Natural killer cell (primary cell): ENCODE measurements around the gene ITPKC. TPM values are rescaled to one million over a fixed set of nuclear protein-coding genes. Genes with fewer than 3 reads are reported as not detected.
A peak's percentile ranks its signal among the peaks of the same experiment; 100 is the strongest.

ENCODE experiments used
- ATAC-seq, 3 donors: fragments of 150-1000 bp in 2 of 3; fragments of 200-7000 bp in 1 of 3; cut with Tn5 transposase; 1 replicate in 1 of 3; 2 replicates in 2 of 3; pipeline ENCODE4 v1.10.0; 2021; ENCODE audit warnings: mild to moderate bottlenecking in 2 of 3, moderate library complexity in 2 of 3
- DNase-seq, 2 donors: peaks; one replicate each; pipeline versions ENCODE4 v3.0.0 to v3.0.0-alpha.2; 2013 to 2021; ENCODE audit warnings: mixed read lengths in 1 of 2
- H3K27ac ChIP-seq: one replicate; pipeline ENCODE4 v1.5.1; 2013; ENCODE audit warnings: mild to moderate bottlenecking, low read length
- H3K27me3 ChIP-seq: one replicate; pipeline ENCODE4 v1.6.1; 2013; ENCODE audit warnings: low read length; ENCODE audit not compliant: control insufficient read depth, insufficient read depth
- H3K36me3 ChIP-seq: one replicate; pipeline ENCODE4 v1.6.1; 2013; ENCODE audit warnings: low read length; ENCODE audit not compliant: control insufficient read depth, insufficient read depth
- H3K4me1 ChIP-seq: one replicate; pipeline ENCODE4 v1.6.1; 2013; ENCODE audit warnings: low read length; ENCODE audit not compliant: control insufficient read depth, insufficient read depth
- H3K4me3 ChIP-seq: one replicate; pipeline ENCODE4 v1.5.1; 2013; ENCODE audit warnings: low read length
- H3K9me3 ChIP-seq: one replicate; pipeline ENCODE4 v1.6.1; 2013; ENCODE audit warnings: low read length; ENCODE audit not compliant: control insufficient read depth, insufficient read depth
- H3K27ac Mint-ChIP-seq, 2 donors: one replicate each; pipeline ENCODE4 v1.8.0; 2022; ENCODE audit warnings: mild to moderate bottlenecking in 2 of 2, mixed read lengths in 2 of 2, moderate library complexity in 1 of 2
- H3K27me3 Mint-ChIP-seq, 2 donors: one replicate each; pipeline ENCODE4 v1.8.0; 2022; ENCODE audit warnings: low read depth in 2 of 2, mixed read lengths in 2 of 2
- H3K36me3 Mint-ChIP-seq: one replicate; pipeline ENCODE4 v1.8.0; 2022; ENCODE audit warnings: mixed read lengths
- H3K4me1 Mint-ChIP-seq, 2 donors: one replicate each; pipeline ENCODE4 v1.8.0; 2022; ENCODE audit warnings: mixed read lengths in 2 of 2
- H3K4me3 Mint-ChIP-seq: one replicate; pipeline ENCODE4 v1.8.0; 2022; ENCODE audit warnings: mild to moderate bottlenecking, moderate library complexity, mixed read lengths
- H3K9me3 Mint-ChIP-seq, 2 donors: one replicate each; pipeline ENCODE4 v1.8.0; 2022; ENCODE audit warnings: mixed read lengths in 2 of 2
- whole genome bisulfite sequencing: methylation state at CpG from one replicate; pipeline ENCODE4 v1.1.7; 2013; ENCODE audit warnings: missing lambda C conversion rate; ENCODE audit not compliant: insufficient coverage; 5-methylcytosine and 5-hydroxymethylcytosine counted together
- intact Hi-C: fragments of 100-400 bp; cut with micrococcal nuclease; formaldehyde crosslinking; loops from one replicate; pipeline ENCODE4 v1.14.2; 2022
- total RNA-seq, 4 donors: library from RNA; stranded (reverse); fragments of 120-200 nt in 1 of 4; gene quantifications; one replicate each; pipeline versions ENCODE4 v1.2.3 to v1.2.4, GENCODE V29; 2013 to 2022
- TF ChIP-seq, protein P1 (sequence below): fragments of 200-600 bp; IDR thresholded peaks from one replicate; pipeline ENCODE4 v1.8.0; 2022; ENCODE audit warnings: antibody characterized with exemption

The ITPKC gene
- total RNA-seq, 3 donors from 2014 or later (not counting 1 experiment from before 2014, with no cell fraction given) = 8.7 to 11.1 (median 11.0) TPM

DNA sequence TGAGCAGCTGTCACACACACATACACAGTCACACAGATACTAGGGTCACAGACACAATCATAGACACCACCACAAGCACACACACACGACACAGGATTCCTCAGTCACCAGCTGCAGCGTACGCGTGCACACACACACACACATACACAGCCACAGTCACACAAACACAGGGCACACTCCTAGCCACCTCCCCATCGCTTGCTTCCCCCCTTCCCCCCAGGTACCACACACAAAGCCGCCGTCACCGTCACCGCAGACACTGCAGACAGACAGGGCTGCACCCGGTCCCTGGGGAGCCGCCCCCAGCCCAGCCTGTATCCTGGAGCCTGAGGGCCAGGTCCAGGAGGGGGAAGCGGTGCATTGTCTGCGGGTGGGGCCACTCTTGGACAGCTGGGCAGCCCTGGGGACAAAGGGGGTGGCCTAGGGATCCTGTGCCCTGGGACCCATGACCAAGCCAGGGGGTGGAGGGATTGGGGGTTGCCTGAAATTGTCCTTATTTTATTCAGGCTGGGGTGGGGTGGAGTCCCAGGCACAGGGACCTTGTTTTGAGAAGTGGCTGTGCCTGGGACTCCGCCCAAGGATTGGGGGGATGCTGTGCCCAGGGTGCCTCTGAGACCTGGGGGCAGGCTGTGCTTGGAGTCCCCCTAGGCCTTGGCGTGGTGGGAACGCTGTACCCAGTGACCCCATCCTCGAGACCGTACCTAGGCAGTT lies 27.4 kb upstream of the ITPKC start:
- Mint-ChIP-seq H3K4me1 (peaks cover 0 to 26% of the 10 kb centered on the region in 2 donors), H3K9me3 (no peaks in the 10 kb centered on the region), H3K27me3 (no peaks in the 10 kb centered on the region), H3K27ac (peak overlapping the region in 1 of 2 donors; percentile 94), H3K36me3 (no peaks in the 10 kb centered on the region), H3K4me3 (peak overlapping the region; percentile 45)
- Histone ChIP-seq H3K4me1 (peaks cover 45% of the 10 kb centered on the region), H3K36me3 (no peaks in the 10 kb centered on the region), H3K27ac (no peak overlapping the region), H3K4me3 (peak overlapping the region; percentile 29), H3K9me3 (no peaks in the 10 kb centered on the region), H3K27me3 (no peaks in the 10 kb centered on the region)
- 73% methylated on average over 18 of the region's 18 CpGs for WGBS
- ATAC-seq (no peak), DNase-seq (peak in 1 of 2 donors; percentile 51)
- intact Hi-C loops = loop anchor here (1.0 to 5.0 kb wide), 4 partner anchors 25 to 638 kb away; partner anchors contain the start of genes ACTMAP, MIA, RAB4B and SNRPA
- TF ChIP-seq, protein P1, sequence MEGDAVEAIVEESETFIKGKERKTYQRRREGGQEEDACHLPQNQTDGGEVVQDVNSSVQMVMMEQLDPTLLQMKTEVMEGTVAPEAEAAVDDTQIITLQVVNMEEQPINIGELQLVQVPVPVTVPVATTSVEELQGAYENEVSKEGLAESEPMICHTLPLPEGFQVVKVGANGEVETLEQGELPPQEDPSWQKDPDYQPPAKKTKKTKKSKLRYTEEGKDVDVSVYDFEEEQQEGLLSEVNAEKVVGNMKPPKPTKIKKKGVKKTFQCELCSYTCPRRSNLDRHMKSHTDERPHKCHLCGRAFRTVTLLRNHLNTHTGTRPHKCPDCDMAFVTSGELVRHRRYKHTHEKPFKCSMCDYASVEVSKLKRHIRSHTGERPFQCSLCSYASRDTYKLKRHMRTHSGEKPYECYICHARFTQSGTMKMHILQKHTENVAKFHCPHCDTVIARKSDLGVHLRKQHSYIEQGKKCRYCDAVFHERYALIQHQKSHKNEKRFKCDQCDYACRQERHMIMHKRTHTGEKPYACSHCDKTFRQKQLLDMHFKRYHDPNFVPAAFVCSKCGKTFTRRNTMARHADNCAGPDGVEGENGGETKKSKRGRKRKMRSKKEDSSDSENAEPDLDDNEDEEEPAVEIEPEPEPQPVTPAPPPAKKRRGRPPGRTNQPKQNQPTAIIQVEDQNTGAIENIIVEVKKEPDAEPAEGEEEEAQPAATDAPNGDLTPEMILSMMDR = no peak

DNA sequence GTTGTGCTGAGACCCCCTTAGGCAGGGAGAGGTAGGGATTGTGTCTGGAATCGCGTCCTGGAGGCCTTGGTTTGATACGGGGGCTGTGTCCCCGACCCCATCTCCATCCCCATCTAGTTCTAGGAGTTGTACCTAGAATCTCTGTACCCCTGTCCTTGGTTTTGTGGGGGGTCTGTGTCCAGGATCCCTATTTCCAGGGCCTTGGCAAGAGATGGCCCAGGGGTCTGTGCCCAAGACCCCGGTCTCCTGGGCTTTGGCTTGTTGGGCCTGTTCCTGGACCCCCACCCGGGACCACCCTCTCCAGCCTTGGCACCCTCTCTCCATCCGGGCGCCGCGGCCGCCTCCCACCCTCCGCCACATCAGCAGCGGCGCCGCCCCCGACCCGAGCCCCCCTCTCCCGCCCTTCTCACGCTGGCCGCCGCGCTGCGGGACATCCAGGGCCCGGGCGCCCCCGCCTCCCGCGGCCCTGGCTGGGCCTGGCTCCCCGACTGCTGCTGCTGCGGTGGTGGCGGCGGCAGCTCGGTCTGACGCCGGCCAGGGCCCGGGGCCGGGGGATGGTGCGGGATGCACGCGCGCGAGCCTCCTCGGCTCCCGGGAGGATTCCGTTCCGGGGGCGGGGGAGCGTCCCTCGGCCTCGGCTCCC lies 26.7 kb upstream of the ITPKC start, which contains the start of gene NUMBL:
Gene NUMBL, minus strand, starts transcription at position 602 of the 643 bp plus-strand sequence. Its CDS starts 168 bp downstream, at position 434.
- intact Hi-C loops = loop anchor here (1.0 to 2.0 kb wide), 2 partner anchors 24 to 61 kb away; partner anchors contain the start of genes ACTMAP and SNRPA
- no peaks in the 10 kb centered on the region for H3K27me3 Mint-ChIP-seq
- WGBS = 1% methylated on average over 46 of the region's 50 CpGs
- Histone ChIP-seq H3K27ac (peak within 1 kb of the TSS; percentile 39), H3K9me3 (no peaks in the 10 kb centered on the region), H3K36me3 (no peaks in the 10 kb centered on the region), H3K4me3 (peak within 1 kb of the TSS; percentile 34), H3K27me3 (no peaks in the 10 kb centered on the region), H3K4me1 (peaks cover 45% of the 10 kb centered on the region)
- peak within 1 kb of the TSS; percentile 77 to 94 for H3K27ac Mint-ChIP-seq
- no peaks in the 10 kb centered on the region for H3K36me3 Mint-ChIP-seq
- H3K4me3 Mint-ChIP-seq = peak within 1 kb of the TSS; percentile 90
- H3K9me3 Mint-ChIP-seq = no peaks in the 10 kb centered on the region
- DNase-seq = no peak
- ATAC-seq = no peak
- H3K4me1 Mint-ChIP-seq = peaks cover 0 to 19% of the 10 kb centered on the region in 2 donors
- TF ChIP-seq, protein P1 = no peak

DNA sequence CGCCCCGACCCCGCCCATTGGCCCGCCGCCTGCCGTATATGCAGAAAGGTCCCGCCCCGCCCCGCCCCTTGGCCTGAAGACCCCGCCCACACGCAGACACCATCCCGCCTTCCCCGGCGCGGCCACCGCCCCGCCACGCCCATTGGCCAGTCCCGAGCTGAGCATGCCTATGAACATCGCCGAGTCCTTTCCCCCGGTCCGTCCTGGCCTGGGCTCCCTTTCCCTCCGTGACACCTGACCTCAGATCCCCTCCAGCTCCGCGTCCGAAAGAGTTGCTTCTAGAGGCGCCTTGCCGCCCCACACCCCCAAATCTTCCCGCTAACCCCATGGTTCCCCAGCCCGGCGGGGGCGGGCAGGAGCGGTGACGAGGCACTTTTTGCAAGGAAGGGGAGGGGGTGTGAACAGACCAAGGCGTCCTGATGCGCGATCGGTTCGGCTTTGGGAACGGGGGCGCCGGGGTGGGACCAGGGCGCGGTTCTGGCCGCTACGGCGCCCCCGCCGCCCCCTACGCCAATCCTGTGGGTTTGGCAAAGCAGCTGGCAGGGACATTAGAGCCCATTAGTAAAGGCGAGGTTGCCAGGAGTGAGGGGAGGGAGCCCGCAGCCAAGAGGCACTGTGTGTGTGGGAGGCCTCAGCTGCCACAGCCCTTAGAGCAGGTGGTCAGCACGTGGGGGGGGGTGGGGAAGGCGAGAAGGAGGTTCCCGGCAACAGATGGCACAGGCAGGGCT lies 26.1 kb upstream of the ITPKC start:
- Mint-ChIP-seq H3K9me3 (no peaks in the 10 kb centered on the region), H3K27ac (peak overlapping the region; percentile 77 to 94), H3K4me3 (peak overlapping the region; percentile 90), H3K4me1 (peaks cover 0 to 12% of the 10 kb centered on the region in 2 donors), H3K27me3 (no peaks in the 10 kb centered on the region), H3K36me3 (no peaks in the 10 kb centered on the region)
- Histone ChIP-seq H3K27me3 (no peaks in the 10 kb centered on the region), H3K4me1 (peaks cover 45% of the 10 kb centered on the region), H3K27ac (peak overlapping the region; percentile 39), H3K36me3 (peaks cover 2% of the 10 kb centered on the region), H3K9me3 (no peaks in the 10 kb centered on the region), H3K4me3 (peak overlapping the region; percentile 34)
- ATAC-seq (peak; percentile 56 to 82 (median 65)), DNase-seq (peak; percentile 74 to 92)
- TF ChIP-seq, protein P1 = no peak
- intact Hi-C loops = loop anchor here (1.0 to 2.0 kb wide), 2 partner anchors 23 to 60 kb away; partner anchors contain the start of genes ACTMAP and SNRPA
- WGBS = 1% methylated on average over 55 of the region's 56 CpGs
